ENCODE results near the gene IL21.

Gene IL21

DNA sequence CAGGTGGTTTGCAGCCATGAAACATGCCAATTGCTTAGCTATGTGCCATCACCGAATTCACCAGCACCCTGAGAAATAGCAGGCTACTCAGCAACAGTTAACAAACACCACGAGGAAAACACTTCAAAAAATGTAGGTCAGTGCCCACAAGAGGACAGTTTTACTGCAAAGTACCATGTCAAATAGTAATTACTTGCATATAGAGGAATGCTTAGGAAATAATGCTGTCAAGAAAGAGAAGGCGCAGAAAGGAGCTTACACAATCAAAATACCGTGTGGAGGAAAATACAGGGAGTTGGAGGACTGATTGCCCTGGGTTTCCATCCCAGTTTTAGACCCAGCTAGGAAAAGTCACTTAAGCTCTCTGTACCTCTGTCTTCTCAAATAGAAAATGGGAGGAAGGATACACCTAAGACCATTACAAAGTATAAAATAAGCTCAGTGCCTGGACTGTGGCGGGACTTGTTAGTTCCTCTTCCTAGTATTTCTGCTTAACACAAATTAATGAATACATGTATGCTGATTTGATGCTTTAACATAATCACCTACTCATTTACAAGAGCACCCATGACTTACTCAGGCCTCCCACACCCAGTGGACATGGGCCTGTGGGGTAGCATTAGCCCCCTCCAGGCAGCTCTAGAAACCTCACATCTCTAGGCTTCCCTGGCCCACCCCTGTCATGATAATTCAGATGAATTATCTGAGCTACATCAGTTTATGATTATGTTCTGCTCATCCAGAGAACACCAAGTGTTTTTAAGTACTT, 44.5 kb upstream of the IL21 start:
- Histone ChIP-seq H3K4me2 (ENCODE audit: insufficient read depth, low read length, poor library complexity, severe bottlenecking) (no peak overlapping the region), H3K4me1 (ENCODE audit: control insufficient read depth in 2 of 2, insufficient read depth in 1 of 2, low read depth in 1 of 2, low read length in 2 of 2) (peaks cover 0 to 3% of the 10 kb centered on the region in 2 donors), H2AK5ac (ENCODE audit: low read depth, low read length) (no peak overlapping the region), H3K9me3 (replicated peaks in 1 of 2; ENCODE audit: control insufficient read depth in 2 of 2, insufficient read depth in 1 of 2, low read depth in 1 of 2, low read length in 2 of 2) (no peaks in the 10 kb centered on the region), H3K4me3 (ENCODE audit: low read length in 2 of 2) (no peak overlapping the region), H2AFZ (ENCODE audit: low read length) (no peak overlapping the region), H2BK12ac (ENCODE audit: low read length) (no peak overlapping the region), H3K36me3 (replicated peaks in 1 of 2; ENCODE audit: control insufficient read depth in 2 of 2, insufficient read depth in 2 of 2, low read length in 2 of 2) (no peaks in the 10 kb centered on the region), H4K8ac (ENCODE audit: low read depth, low read length) (no peak overlapping the region), H2BK5ac (ENCODE audit: low read length) (no peak overlapping the region), H3K14ac (ENCODE audit: low read length) (no peak overlapping the region), H4K91ac (ENCODE audit: low read depth, low read length, poor library complexity) (no peak overlapping the region), H3K4ac (ENCODE audit: low read length) (no peak overlapping the region), H3K18ac (ENCODE audit: low read length) (no peak overlapping the region), H3K27ac (replicated peaks; ENCODE audit: low read length) (no peak overlapping the region), H3K79me1 (ENCODE audit: low read depth, low read length) (no peaks in the 10 kb centered on the region), H2BK15ac (ENCODE audit: low read length) (no peak overlapping the region), H2BK120ac (ENCODE audit: low read depth, low read length) (no peak overlapping the region), H3K9ac (ENCODE audit: low read depth, low read length, poor library complexity) (no peak overlapping the region), H3K23ac (ENCODE audit: low read depth, low read length, poor library complexity) (no peak overlapping the region), H3K27me3 (ENCODE audit: control insufficient read depth in 3 of 3, insufficient read depth in 3 of 3, low read depth in 1 of 3, low read length in 3 of 3) (no peaks in the 10 kb centered on the region)
- no peak for DNase-seq (ENCODE audit: low spot score)
- no CpG with 5 or more reads among the region's 5 CpGs for WGBS, 2 donors (ENCODE audit: extremely low coverage in 2 of 2, insufficient read length in 2 of 2, insufficient replicate concordance in 1 of 2)

DNA sequence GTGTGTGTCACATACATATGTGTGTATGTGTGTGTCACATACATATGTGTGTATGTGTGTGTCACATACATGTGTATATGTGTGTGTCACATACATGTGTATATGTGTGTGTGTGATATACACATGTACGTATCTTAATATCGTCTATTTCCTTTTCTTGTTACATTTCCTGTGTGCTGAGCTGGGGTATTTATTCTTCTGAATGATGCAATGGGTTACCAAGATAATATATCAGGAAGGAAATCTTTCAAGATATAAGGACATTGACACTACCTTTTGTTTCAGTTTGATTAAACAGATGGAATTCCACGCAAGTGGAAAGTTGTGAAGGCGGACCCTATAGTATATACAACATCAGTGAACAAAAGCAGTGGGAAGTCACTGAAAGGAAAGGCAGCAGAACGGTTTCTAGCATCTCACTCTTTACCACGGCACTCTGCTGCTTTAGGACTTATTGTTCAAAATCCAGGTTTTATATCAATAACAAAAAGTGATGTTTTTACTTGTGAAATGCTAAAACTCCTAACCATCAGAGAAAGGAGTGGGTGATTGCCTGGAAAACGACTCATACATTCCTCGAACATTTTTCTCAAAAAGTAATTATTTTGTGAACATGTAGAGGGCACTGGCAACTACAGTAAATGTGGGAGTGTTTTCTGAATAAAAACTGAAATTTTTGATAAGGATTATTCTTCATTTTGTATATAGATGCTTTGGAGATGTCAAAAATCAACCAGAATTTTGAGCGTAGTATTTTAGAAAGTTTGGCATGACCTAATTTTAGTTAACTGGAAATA, 43.1 kb upstream of the IL21 start:
- no peak overlapping the region for H3K4ac ChIP-seq (ENCODE audit: low read length)
- no peak overlapping the region for H2BK120ac ChIP-seq (ENCODE audit: low read depth, low read length)
- no peak overlapping the region for H4K91ac ChIP-seq (ENCODE audit: low read depth, low read length, poor library complexity)
- H2AK5ac ChIP-seq (ENCODE audit: low read depth, low read length) = no peak overlapping the region
- no peak for DNase-seq (ENCODE audit: low spot score)
- H2BK12ac ChIP-seq (ENCODE audit: low read length) = no peak overlapping the region
- H2BK5ac ChIP-seq (ENCODE audit: low read length) = no peak overlapping the region
- H3K18ac ChIP-seq (ENCODE audit: low read length) = no peak overlapping the region
- no peaks in the 10 kb centered on the region for H3K79me1 ChIP-seq (ENCODE audit: low read depth, low read length)
- no peaks in the 10 kb centered on the region for H3K36me3 ChIP-seq (replicated peaks in 1 of 2; ENCODE audit: control insufficient read depth in 2 of 2, insufficient read depth in 2 of 2, low read length in 2 of 2)
- no peak overlapping the region for H3K23ac ChIP-seq (ENCODE audit: low read depth, low read length, poor library complexity)
- H4K8ac ChIP-seq (ENCODE audit: low read depth, low read length) = no peak overlapping the region
- no peak overlapping the region for H2BK15ac ChIP-seq (ENCODE audit: low read length)
- no peaks in the 10 kb centered on the region for H3K9me3 ChIP-seq (replicated peaks in 1 of 2; ENCODE audit: control insufficient read depth in 2 of 2, insufficient read depth in 1 of 2, low read depth in 1 of 2, low read length in 2 of 2)
- no peak overlapping the region for H3K9ac ChIP-seq (ENCODE audit: low read depth, low read length, poor library complexity)
- peak overlapping the region; percentile 36 for H2AFZ ChIP-seq (ENCODE audit: low read length)
- H3K27ac ChIP-seq (replicated peaks; ENCODE audit: low read length) = no peak overlapping the region
- H3K4me1 ChIP-seq (ENCODE audit: control insufficient read depth in 2 of 2, insufficient read depth in 1 of 2, low read depth in 1 of 2, low read length in 2 of 2) = peaks cover 0 to 3% of the 10 kb centered on the region in 2 donors
- H3K4me3 ChIP-seq (ENCODE audit: low read length in 2 of 2) = no peak overlapping the region
- H3K14ac ChIP-seq (ENCODE audit: low read length) = no peak overlapping the region
- WGBS, 2 donors (ENCODE audit: extremely low coverage in 2 of 2, insufficient read length in 2 of 2, insufficient replicate concordance in 1 of 2) = no CpG with 5 or more reads among the region's 9 CpGs
- no peak overlapping the region for H3K4me2 ChIP-seq (ENCODE audit: insufficient read depth, low read length, poor library complexity, severe bottlenecking)
- H3K27me3 ChIP-seq (ENCODE audit: control insufficient read depth in 3 of 3, insufficient read depth in 3 of 3, low read depth in 1 of 3, low read length in 3 of 3) = no peaks in the 10 kb centered on the region

DNA sequence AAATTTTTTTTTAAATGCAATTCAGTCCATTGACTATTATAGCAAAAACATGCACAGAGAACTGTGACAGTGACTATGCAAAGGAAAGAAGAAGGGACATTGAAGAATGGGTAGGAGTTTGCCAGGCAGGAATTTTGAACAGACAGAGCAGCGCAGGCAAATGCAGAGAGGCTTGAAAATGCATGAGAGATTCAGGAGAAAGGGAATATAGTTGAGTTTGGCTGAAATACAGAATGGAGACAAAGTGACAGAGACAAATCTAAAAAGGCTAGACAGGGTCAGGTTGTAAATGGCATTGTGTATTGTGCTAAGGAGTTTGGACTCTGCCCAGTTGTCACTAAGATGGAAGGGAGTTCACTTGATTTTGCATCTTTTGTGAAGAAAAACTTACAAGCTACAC, 42.4 kb upstream of the IL21 start:
- Histone ChIP-seq H2BK15ac (ENCODE audit: low read length) (no peak overlapping the region), H4K8ac (ENCODE audit: low read depth, low read length) (no peak overlapping the region), H2BK120ac (ENCODE audit: low read depth, low read length) (no peak overlapping the region), H4K91ac (ENCODE audit: low read depth, low read length, poor library complexity) (no peak overlapping the region), H2BK12ac (ENCODE audit: low read length) (no peak overlapping the region), H3K23ac (ENCODE audit: low read depth, low read length, poor library complexity) (no peak overlapping the region), H3K4me1 (ENCODE audit: control insufficient read depth in 2 of 2, insufficient read depth in 1 of 2, low read depth in 1 of 2, low read length in 2 of 2) (peaks cover 0 to 3% of the 10 kb centered on the region in 2 donors), H3K4ac (ENCODE audit: low read length) (no peak overlapping the region), H3K27me3 (ENCODE audit: control insufficient read depth in 3 of 3, insufficient read depth in 3 of 3, low read depth in 1 of 3, low read length in 3 of 3) (no peaks in the 10 kb centered on the region), H3K9ac (ENCODE audit: low read depth, low read length, poor library complexity) (no peak overlapping the region), H3K14ac (ENCODE audit: low read length) (no peak overlapping the region), H3K79me1 (ENCODE audit: low read depth, low read length) (no peaks in the 10 kb centered on the region), H3K18ac (ENCODE audit: low read length) (no peak overlapping the region), H3K27ac (replicated peaks; ENCODE audit: low read length) (no peak overlapping the region), H3K36me3 (replicated peaks in 1 of 2; ENCODE audit: control insufficient read depth in 2 of 2, insufficient read depth in 2 of 2, low read length in 2 of 2) (no peaks in the 10 kb centered on the region), H3K4me3 (ENCODE audit: low read length in 2 of 2) (no peak overlapping the region), H3K4me2 (ENCODE audit: insufficient read depth, low read length, poor library complexity, severe bottlenecking) (no peak overlapping the region), H2AFZ (ENCODE audit: low read length) (no peak overlapping the region), H3K9me3 (replicated peaks in 1 of 2; ENCODE audit: control insufficient read depth in 2 of 2, insufficient read depth in 1 of 2, low read depth in 1 of 2, low read length in 2 of 2) (no peaks in the 10 kb centered on the region), H2BK5ac (ENCODE audit: low read length) (no peak overlapping the region), H2AK5ac (ENCODE audit: low read depth, low read length) (no peak overlapping the region)
- no CpG with 5 or more reads among the region's 1 CpG for WGBS, 2 donors (ENCODE audit: extremely low coverage in 2 of 2, insufficient read length in 2 of 2, insufficient replicate concordance in 1 of 2)
- no peak for DNase-seq (ENCODE audit: low spot score)

DNA sequence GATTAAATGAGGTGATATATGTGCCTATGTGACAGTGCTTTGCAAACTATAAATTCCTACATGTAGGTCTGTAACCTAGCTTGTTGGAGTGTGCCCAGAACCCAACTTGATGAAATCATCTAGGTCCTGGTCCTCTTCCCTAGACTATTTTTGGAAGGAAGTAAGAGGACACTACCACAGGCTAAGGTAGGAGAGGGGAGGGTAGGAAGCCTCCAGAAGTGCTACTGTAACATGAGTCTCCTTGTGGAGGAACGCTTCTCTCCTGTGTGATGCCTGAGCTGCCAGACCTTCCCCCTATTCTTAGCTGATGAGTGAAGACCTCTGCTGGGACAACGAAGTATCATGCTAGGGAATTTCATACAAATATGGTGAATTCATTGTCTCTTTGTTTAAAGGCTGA, 41.8 kb upstream of the IL21 start:
- Histone ChIP-seq H3K4me2 (ENCODE audit: insufficient read depth, low read length, poor library complexity, severe bottlenecking) (no peak overlapping the region), H3K36me3 (replicated peaks in 1 of 2; ENCODE audit: control insufficient read depth in 2 of 2, insufficient read depth in 2 of 2, low read length in 2 of 2) (no peaks in the 10 kb centered on the region), H3K4me1 (ENCODE audit: control insufficient read depth in 2 of 2, insufficient read depth in 1 of 2, low read depth in 1 of 2, low read length in 2 of 2) (peaks cover 0 to 3% of the 10 kb centered on the region in 2 donors), H2BK15ac (ENCODE audit: low read length) (no peak overlapping the region), H3K18ac (ENCODE audit: low read length) (no peak overlapping the region), H3K4me3 (ENCODE audit: low read length in 2 of 2) (no peak overlapping the region), H3K79me1 (ENCODE audit: low read depth, low read length) (no peaks in the 10 kb centered on the region), H2BK12ac (ENCODE audit: low read length) (no peak overlapping the region), H3K27ac (replicated peaks; ENCODE audit: low read length) (no peak overlapping the region), H3K4ac (ENCODE audit: low read length) (no peak overlapping the region), H3K14ac (ENCODE audit: low read length) (no peak overlapping the region), H3K9me3 (replicated peaks in 1 of 2; ENCODE audit: control insufficient read depth in 2 of 2, insufficient read depth in 1 of 2, low read depth in 1 of 2, low read length in 2 of 2) (no peaks in the 10 kb centered on the region), H3K23ac (ENCODE audit: low read depth, low read length, poor library complexity) (no peak overlapping the region), H2BK120ac (ENCODE audit: low read depth, low read length) (no peak overlapping the region), H4K91ac (ENCODE audit: low read depth, low read length, poor library complexity) (no peak overlapping the region), H3K9ac (ENCODE audit: low read depth, low read length, poor library complexity) (no peak overlapping the region), H4K8ac (ENCODE audit: low read depth, low read length) (no peak overlapping the region), H2AFZ (ENCODE audit: low read length) (no peak overlapping the region), H2AK5ac (ENCODE audit: low read depth, low read length) (no peak overlapping the region), H2BK5ac (ENCODE audit: low read length) (no peak overlapping the region), H3K27me3 (ENCODE audit: control insufficient read depth in 3 of 3, insufficient read depth in 3 of 3, low read depth in 1 of 3, low read length in 3 of 3) (no peaks in the 10 kb centered on the region)
- no peak for DNase-seq (ENCODE audit: low spot score)
- WGBS, 2 donors (ENCODE audit: extremely low coverage in 2 of 2, insufficient read length in 2 of 2, insufficient replicate concordance in 1 of 2) = no CpG with 5 or more reads among the region's 2 CpGs
